Activated T-helper 1 cell treated with anti-CD3 and anti-CD28 coated beads, Interleukin-12 subunit alpha, Interleukin-12 subunit beta, Interleukin-2, Interleukin-4 antibody, amounts not matched to agents 30 ng/mL and 10 ng/mL and 1 ng/mL, durations not matched to agents 14 hours and 24 hours and 36 hours (primary cell): Measurements from ENCODE around the gene SFSWAP. TPM values are rescaled to one million over a fixed set of nuclear protein-coding genes. Genes with fewer than 3 reads are reported as not detected.

Experiments used
- DNase-seq: peaks from one replicate; pipeline ENCODE4 v3.0.0; 2021; ENCODE audit warnings: low spot score
- H3K27ac Mint-ChIP-seq: one replicate; pipeline ENCODE4 v1.8.0; 2021; ENCODE audit warnings: mild to moderate bottlenecking, mixed read lengths
- H3K27me3 Mint-ChIP-seq: one replicate; pipeline ENCODE4 v1.8.0; 2022; ENCODE audit warnings: mild to moderate bottlenecking, moderate library complexity, mixed read lengths; ENCODE audit not compliant: insufficient read depth
- H3K36me3 Mint-ChIP-seq: one replicate; pipeline ENCODE4 v1.8.0; 2021; ENCODE audit warnings: low read depth, mixed read lengths
- H3K4me1 Mint-ChIP-seq: one replicate; pipeline ENCODE4 v1.8.0; 2021; ENCODE audit warnings: low read depth, mixed read lengths
- H3K4me3 Mint-ChIP-seq: one replicate; pipeline ENCODE4 v1.8.0; 2021; ENCODE audit warnings: mild to moderate bottlenecking, moderate library complexity, mixed read lengths
- H3K9me3 Mint-ChIP-seq: one replicate; pipeline ENCODE4 v1.8.0; 2021; ENCODE audit warnings: mixed read lengths
- intact Hi-C: fragments of 100-400 bp; cut with micrococcal nuclease; formaldehyde crosslinking; loops from one replicate; pipeline ENCODE4 v1.15.1; 2024
- total RNA-seq: library from RNA; stranded (reverse); gene quantifications from 2 replicates; pipeline ENCODE4 v1.2.3, GENCODE V29; 2022

SFSWAP gene
- total RNA-seq, 1 donor from 2014 or later = 69.3 TPM

DNA sequence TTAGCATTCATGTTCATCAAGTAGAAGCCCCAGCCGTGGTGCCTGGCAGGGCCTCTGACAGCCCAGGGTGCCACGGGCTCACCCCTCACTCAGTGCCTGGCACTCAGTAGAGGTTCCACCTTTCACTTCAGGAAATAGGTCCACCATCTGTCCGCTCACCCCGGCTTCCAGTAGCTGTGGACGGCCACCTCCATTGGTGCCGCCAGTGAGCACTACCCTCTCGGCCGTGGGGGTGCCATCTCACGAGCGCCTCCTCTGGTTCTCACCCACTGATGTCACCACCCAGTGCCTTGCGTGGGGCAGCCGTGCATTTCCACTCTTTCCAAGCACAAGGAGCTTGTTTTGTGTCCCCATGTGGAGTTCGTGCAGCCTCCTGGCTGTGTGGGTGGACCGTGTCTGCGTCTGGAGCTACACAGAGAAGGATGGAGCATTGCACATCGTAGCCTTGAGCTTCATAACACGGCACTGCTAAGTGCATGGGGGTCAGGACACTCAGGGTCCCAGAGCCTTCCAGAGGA is 76.3 kb downstream of the SFSWAP start:
- peaks cover 34% of the 10 kb centered on the region for H3K36me3 Mint-ChIP-seq
- no peaks in the 10 kb centered on the region for H3K27me3 Mint-ChIP-seq
- intact Hi-C loops = no loop called here
- no peaks in the 10 kb centered on the region for H3K9me3 Mint-ChIP-seq
- DNase-seq = no peak
- H3K4me3 Mint-ChIP-seq = no peak overlapping the region
- H3K27ac Mint-ChIP-seq = no peak overlapping the region
- H3K4me1 Mint-ChIP-seq = no peaks in the 10 kb centered on the region

DNA sequence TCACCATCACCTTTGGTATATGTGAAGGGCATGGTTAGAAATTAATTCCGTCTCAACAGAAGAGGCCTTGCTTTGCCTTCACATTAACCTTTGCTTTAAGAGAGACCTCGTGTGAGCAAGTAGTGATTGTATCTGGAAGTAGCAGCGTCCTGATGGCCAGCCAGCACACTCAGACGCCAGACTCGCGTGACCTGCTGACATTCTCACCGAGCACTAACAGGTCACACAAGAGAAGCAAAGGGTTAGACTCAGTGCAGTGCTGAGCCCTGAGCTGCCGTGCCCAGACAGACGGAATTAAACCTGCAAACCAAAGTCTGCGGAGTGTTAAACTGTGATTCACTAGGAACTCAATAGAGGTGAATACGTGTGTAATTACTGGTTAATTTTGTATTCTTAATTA is 77.2 kb downstream of the SFSWAP start:
- DNase-seq = no peak
- H3K36me3 Mint-ChIP-seq = peaks cover 33% of the 10 kb centered on the region
- intact Hi-C loops = no loop called here
- no peak overlapping the region for H3K27ac Mint-ChIP-seq
- no peak overlapping the region for H3K4me3 Mint-ChIP-seq
- H3K27me3 Mint-ChIP-seq = no peaks in the 10 kb centered on the region
- H3K4me1 Mint-ChIP-seq = no peaks in the 10 kb centered on the region
- no peaks in the 10 kb centered on the region for H3K9me3 Mint-ChIP-seq

DNA sequence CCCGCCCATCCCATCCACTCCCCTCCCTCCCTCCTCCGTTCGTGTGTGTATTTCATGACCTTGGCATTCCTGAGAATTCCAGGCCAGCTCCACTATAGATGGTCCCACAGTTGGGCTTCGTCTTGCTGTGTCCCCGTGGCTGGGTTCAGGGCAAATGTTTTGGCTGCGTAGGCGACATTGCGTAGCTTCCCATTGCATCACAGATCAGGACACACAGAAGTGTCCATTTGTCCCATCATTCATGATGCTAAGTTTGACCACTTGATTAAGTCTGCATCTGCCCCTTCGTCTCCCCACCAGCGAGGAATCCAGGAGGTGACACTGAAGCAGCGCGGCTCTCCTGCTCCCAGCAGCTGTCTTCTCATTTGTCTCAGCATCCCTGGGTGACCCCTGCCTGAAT is 78.7 kb downstream of the SFSWAP start:
- no peak overlapping the region for H3K4me3 Mint-ChIP-seq
- intact Hi-C loops = no loop called here
- no peaks in the 10 kb centered on the region for H3K27me3 Mint-ChIP-seq
- no peak for DNase-seq
- peaks cover 37% of the 10 kb centered on the region for H3K36me3 Mint-ChIP-seq
- no peaks in the 10 kb centered on the region for H3K4me1 Mint-ChIP-seq
- no peak overlapping the region for H3K27ac Mint-ChIP-seq
- H3K9me3 Mint-ChIP-seq = no peaks in the 10 kb centered on the region

DNA sequence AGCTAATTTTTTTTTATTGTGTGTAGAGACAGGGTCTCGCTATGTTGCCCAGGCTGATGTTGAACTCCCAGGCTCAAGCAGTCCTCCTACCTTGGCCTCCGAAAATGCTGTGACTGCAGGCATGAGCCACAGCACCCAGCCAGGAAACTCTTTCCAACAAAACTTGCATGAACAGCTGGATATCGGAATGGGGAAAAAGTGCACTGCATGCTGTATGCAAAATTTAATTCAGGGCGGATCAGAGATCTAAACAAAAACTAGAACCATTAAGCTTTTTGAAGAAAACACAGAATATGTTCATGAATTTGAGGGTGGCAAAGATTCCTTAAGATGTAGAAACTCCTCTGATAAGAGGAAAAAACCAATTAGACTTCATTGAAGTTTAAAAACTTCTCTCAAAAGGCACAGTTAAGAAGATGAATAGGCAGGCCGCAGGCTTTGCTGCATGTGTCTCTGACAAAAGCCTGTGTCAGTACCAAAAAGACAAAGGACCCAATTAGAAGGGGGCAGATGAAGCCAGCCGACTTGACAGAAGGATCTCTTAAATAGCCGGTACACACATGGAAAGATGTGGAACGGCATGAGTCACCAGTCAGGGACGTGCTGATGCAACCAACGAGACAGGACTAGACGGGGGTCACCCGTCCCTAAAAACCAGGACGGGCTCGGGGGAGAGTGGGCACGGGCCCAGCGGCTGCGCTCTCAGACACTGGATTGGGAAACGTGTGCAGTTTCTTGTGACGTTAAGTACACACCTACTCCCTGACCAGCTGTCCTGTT is 82.5 kb downstream of the SFSWAP start:
- Mint-ChIP-seq H3K27ac (no peak overlapping the region), H3K4me3 (no peak overlapping the region), H3K4me1 (no peaks in the 10 kb centered on the region), H3K9me3 (no peaks in the 10 kb centered on the region), H3K36me3 (peaks cover 32% of the 10 kb centered on the region), H3K27me3 (no peaks in the 10 kb centered on the region)
- intact Hi-C loops = no loop called here
- no peak for DNase-seq

DNA sequence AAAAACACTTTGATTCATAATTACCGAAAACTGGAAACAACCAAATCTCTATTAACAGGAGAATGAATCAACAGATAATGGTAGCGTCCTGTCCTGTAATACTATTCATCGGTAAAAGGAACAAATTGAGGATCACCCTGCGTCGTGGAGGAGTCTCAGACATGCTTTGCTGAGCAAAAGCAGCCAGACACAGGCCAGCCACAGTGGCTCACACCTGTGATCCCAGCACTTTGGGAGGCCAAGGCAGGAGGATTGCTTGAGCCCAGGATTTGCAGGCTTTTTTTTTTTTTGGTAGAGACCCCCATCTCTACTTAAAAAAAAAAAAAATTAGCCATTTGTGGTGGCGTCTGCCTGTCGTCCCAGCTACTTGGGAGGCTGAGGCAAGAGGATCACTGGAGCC is 83.2 kb downstream of the SFSWAP start:
- Mint-ChIP-seq H3K4me3 (no peak overlapping the region), H3K27me3 (no peaks in the 10 kb centered on the region), H3K27ac (no peak overlapping the region), H3K4me1 (no peaks in the 10 kb centered on the region), H3K36me3 (peaks cover 36% of the 10 kb centered on the region), H3K9me3 (no peaks in the 10 kb centered on the region)
- DNase-seq = no peak
- intact Hi-C loops = no loop called here

DNA sequence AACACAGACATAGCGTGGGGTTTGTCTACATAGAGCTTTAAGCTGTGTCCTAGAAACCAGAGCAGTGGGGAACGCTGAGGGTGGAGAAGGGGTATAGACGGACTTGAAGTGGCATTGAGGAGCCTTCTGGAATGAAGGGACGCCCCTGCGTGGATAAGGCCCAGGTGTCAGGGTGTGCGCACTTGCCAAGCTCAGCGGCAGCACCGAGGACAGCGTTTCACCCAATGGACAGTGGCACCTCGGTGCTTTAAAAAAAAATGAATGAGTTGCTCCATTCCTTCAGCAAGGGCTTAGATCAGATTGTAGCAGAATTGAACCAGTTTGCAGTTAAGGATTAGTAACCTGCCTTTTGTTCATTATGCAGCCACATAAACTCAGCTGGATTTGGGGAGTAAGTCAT is 83.7 kb downstream of the SFSWAP start:
- no peak overlapping the region for H3K27ac Mint-ChIP-seq

DNA sequence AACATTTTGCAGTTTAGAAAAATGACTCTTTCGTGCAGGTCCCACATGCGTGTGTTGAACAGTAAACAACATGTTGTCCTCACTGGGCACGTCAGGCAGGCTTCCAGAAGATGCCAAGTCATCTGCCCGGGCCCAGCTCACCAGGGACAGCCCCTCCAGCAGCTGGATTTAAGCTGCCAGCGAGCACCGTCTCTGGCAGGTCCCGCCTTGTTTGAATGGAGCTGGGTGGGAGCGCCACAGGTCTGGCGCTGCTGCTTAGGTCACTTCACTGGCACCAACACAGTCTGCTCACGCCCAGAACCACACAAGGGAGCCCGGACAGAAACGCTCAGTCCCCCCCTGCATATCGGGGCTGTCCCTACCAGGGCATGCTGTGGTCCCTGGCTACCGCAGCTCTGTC is 84.2 kb downstream of the SFSWAP start:
- Mint-ChIP-seq H3K27ac (no peak overlapping the region), H3K4me1 (no peaks in the 10 kb centered on the region), H3K36me3 (peaks cover 35% of the 10 kb centered on the region), H3K27me3 (no peaks in the 10 kb centered on the region), H3K4me3 (no peak overlapping the region), H3K9me3 (no peaks in the 10 kb centered on the region)
- DNase-seq = no peak
- intact Hi-C loops = no loop called here

More for the DNA sequence above, 83.7 kb downstream of the SFSWAP start:
- no peaks in the 10 kb centered on the region for H3K9me3 Mint-ChIP-seq
- H3K4me1 Mint-ChIP-seq = no peaks in the 10 kb centered on the region
- DNase-seq = no peak
- intact Hi-C loops = no loop called here
- no peaks in the 10 kb centered on the region for H3K27me3 Mint-ChIP-seq
- H3K36me3 Mint-ChIP-seq = peaks cover 38% of the 10 kb centered on the region
- no peak overlapping the region for H3K4me3 Mint-ChIP-seq

DNA sequence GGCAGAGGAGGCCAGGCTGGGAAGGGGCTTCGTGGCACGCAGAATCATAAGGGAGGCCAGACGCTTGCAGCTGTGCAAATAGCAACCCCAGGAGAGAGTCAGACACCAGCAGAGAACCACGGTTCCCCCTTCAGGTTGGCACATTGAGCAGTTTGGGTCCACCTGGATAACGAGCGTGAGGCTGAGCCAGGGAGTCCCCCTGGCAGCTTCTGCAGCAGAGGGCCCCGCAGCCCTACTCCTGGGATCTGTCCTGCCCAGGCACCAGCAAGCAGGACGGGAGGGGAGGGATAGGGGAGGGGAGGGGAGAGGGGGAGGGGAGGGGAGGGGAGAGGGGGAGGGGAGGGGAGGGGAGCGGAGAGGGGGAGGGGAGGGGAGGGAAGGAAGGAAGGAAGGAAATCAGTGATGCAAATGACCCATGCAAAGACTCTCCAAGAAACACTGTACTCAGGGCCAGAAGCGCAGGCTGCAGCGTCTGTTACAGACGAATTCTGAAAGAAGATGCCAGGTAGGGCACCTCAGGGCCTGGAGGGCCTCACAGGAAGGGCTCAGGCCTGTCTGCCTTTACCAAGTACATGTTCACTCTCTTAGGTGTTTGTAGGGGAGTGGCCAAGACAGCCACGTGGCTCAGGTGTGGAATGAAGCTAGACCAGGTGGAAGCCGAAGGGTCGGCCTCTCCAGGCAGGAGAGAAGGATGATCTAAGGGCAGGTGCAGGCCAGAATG is 85.0 kb downstream of the SFSWAP start:
- H3K27me3 Mint-ChIP-seq = no peaks in the 10 kb centered on the region
- H3K36me3 Mint-ChIP-seq = peaks cover 35% of the 10 kb centered on the region
- peak overlapping the region; percentile 29 for H3K27ac Mint-ChIP-seq
- intact Hi-C loops = no loop called here
- no peak for DNase-seq
- H3K4me3 Mint-ChIP-seq = no peak overlapping the region
- H3K9me3 Mint-ChIP-seq = no peaks in the 10 kb centered on the region
- H3K4me1 Mint-ChIP-seq = no peaks in the 10 kb centered on the region

DNA sequence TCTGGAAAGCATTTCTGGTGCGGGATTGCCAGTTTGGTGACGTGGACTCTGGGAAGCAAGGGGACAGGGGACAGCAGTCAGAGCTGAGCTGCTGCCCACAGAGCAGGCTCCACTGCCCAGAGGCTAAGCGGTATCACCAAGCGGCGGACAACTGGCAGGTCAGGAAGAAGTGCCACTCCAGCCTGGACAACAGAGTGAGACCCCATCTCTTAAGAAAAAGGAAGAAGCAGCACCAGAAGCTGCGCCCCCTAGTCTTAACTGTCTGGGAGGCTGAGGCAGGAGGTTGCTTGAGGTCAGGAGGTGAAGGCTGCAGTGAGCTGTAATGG is 85.5 kb downstream of the SFSWAP start:
- no peak for DNase-seq
- intact Hi-C loops = no loop called here
- Mint-ChIP-seq H3K27ac (no peak overlapping the region), H3K9me3 (no peaks in the 10 kb centered on the region), H3K4me1 (no peaks in the 10 kb centered on the region), H3K27me3 (no peaks in the 10 kb centered on the region), H3K4me3 (no peak overlapping the region), H3K36me3 (peaks cover 38% of the 10 kb centered on the region)

DNA sequence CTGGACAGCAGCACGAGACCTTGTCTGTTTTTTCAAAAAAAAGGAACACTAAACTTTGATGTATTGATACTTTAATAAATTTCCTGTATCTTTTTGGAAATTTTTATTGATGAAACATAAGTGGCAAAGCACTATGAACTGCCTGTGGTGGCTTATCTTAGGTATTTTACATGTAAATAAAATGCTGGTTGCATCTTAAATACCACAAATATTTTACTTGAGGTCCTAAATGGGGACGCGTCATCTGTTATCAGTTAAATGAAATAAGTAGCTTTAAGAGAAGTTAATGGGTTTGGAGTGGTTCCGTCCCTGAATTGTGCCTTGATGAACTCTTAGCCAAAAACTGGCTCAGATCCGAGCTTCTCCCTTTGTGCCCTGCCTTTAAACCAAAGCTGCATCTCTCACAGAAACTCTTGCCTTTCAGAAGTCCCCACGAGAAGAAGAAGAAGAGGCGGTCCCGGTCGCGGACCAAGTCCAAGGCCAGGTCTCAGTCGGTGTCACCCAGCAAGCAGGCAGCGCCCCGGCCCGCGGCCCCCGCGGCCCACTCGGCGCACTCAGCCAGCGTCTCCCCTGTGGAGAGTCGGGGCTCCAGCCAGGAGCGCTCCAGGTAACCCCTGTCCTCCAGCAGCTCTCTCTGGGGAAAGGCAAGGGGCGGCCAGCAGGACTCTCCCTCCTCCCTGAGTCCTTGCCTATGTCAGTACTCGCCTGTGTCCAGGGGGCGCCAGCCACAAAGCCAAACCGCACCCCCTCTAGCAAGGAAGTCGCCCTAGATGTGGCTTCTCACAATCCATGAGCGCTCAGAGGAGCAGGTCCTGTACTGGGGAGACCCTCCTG is 86.1 kb downstream of the SFSWAP start:
- DNase-seq = no peak
- no peak overlapping the region for H3K4me3 Mint-ChIP-seq
- H3K9me3 Mint-ChIP-seq = no peaks in the 10 kb centered on the region
- H3K27me3 Mint-ChIP-seq = no peaks in the 10 kb centered on the region
- H3K27ac Mint-ChIP-seq = no peak overlapping the region
- no peaks in the 10 kb centered on the region for H3K4me1 Mint-ChIP-seq
- intact Hi-C loops = no loop called here
- H3K36me3 Mint-ChIP-seq = peaks cover 37% of the 10 kb centered on the region

DNA sequence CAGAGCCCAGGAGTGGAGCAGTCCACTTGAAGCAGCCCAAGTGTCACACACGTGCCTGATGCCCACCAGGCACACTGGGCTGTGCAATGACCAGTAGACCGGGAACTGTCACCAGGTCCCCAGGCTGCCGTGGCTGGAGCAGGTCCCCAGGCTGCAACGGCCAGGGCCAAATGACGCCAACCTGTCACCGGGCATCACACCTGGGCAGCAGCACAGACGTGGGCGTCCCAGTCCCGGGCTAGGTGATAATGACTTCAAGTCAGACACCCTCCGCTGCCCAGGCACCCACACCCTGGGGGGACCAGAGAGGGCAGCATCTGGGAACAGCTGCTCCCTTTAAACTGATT is 86.7 kb downstream of the SFSWAP start:
- no peaks in the 10 kb centered on the region for H3K9me3 Mint-ChIP-seq
- no peaks in the 10 kb centered on the region for H3K27me3 Mint-ChIP-seq
- no peaks in the 10 kb centered on the region for H3K4me1 Mint-ChIP-seq
- intact Hi-C loops = no loop called here
- no peak for DNase-seq
- H3K36me3 Mint-ChIP-seq = peaks cover 39% of the 10 kb centered on the region
- no peak overlapping the region for H3K27ac Mint-ChIP-seq
- no peak overlapping the region for H3K4me3 Mint-ChIP-seq

DNA sequence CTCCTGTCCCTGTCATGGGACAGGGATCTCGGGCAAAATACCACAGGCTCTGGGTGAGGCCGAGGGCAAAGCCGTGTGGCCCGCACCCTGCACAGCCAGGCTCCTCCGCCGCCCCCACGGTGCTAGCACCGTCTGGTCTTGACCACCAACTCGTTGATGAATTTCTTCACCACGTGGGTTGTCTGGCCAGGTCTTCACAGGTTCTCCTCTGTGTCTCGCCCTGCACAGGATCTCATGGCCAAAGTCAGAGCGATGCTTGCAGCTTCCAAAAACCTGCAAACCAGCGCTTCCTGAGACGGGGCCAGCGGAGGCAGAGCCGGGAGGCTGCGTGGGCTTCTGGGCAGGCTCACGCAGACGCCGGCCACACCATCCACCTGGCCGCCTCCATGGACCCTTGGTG is 88.3 kb downstream of the SFSWAP start:
- intact Hi-C loops = no loop called here
- no peaks in the 10 kb centered on the region for H3K9me3 Mint-ChIP-seq
- no peak overlapping the region for H3K4me3 Mint-ChIP-seq
- no peak for DNase-seq
- peaks cover 31% of the 10 kb centered on the region for H3K36me3 Mint-ChIP-seq
- no peak overlapping the region for H3K27ac Mint-ChIP-seq
- H3K27me3 Mint-ChIP-seq = no peaks in the 10 kb centered on the region
- no peaks in the 10 kb centered on the region for H3K4me1 Mint-ChIP-seq
